Measurements from ENCODE around the gene LRP5.

Gene LRP5

GRCh38 chr11:68398995-68399851, 86.8 kb downstream of the LRP5 start:
- H3K27ac ChIP-seq: peak overlapping the region; percentile 89
- TF ChIP-seq CTCF (conservative IDR thresholded peaks at IDR 0.05): no peak

GRCh38 chr11:68399916-68400315, 87.5 kb downstream of the LRP5 start:
- H3K27ac ChIP-seq: peak overlapping the region; percentile 89
- TF ChIP-seq CTCF (conservative IDR thresholded peaks at IDR 0.05): no peak

GRCh38 chr11:68400584-68400983, 88.2 kb downstream of the LRP5 start:
- H3K27ac ChIP-seq: peak overlapping the region; percentile 89

- TF ChIP-seq CTCF (conservative IDR thresholded peaks at IDR 0.05): no peak
- H3K27ac ChIP-seq: peak overlapping the region; percentile 89; the same call in 1 of the 2 replicates
Observed at GRCh38 chr11:68401856-68402255, 89.5 kb downstream of the LRP5 start.

- TF ChIP-seq CTCF (conservative IDR thresholded peaks at IDR 0.05): peak; percentile 12; the same call in 1 of the 2 replicates
- H3K27ac ChIP-seq: peak overlapping the region; percentile 89; the same call in 1 of the 2 replicates
Observed at GRCh38 chr11:68402355-68403031, 90.1 kb downstream of the LRP5 start.

GRCh38 chr11:68403424-68403823, 91.0 kb downstream of the LRP5 start:
- no peak for TF ChIP-seq CTCF (conservative IDR thresholded peaks at IDR 0.05)

GRCh38 chr11:68403831-68404230, 91.4 kb downstream of the LRP5 start:
- TF ChIP-seq CTCF (conservative IDR thresholded peaks at IDR 0.05): no peak
- H3K27ac ChIP-seq: peak overlapping the region; percentile 90

More at GRCh38 chr11:68403424-68403823, 91.0 kb downstream of the LRP5 start:
- H3K27ac ChIP-seq: no peak overlapping the region

All from VCaP (cell line).